Measurements from ENCODE around the gene CSKMT. TPM values are rescaled to one million over a fixed set of nuclear protein-coding genes. Genes with fewer than 3 reads are reported as not detected.

The CSKMT gene
- total and polyA plus RNA-seq, 10 of the 15 experiments (the other 5 are each of a cell fraction or from before 2014, with no cell fraction given) = 7.0 to 213 (median 21.6) TPM

GRCh38 chr11:62621567-62622470 is 43.3 kb upstream of the CSKMT start, which contains the start of gene B3GAT3 (continued):
- TF ChIP-seq RB1 (IDR thresholded peaks at IDR 0.05; ENCODE audit: borderline replicate concordance) (peak; percentile 83; the same call in 1 of the 2 replicates), STAT3 (IDR thresholded peaks at IDR 0.05; ENCODE audit: low read depth, low read length) (no peak), IRF3 (IDR thresholded peaks at IDR 0.05) (no peak), NBN (IDR thresholded peaks at IDR 0.05) (peak; percentile 100), PAX8 (IDR thresholded peaks at IDR 0.05) (no peak), E4F1 (IDR thresholded peaks at IDR 0.05; ENCODE audit: borderline replicate concordance, partially characterized antibody) (peak; percentile 80), SKIL (IDR thresholded peaks at IDR 0.05; ENCODE audit: low read depth, poor library complexity, severe bottlenecking) (no peak), TARDBP (IDR thresholded peaks at IDR 0.05; ENCODE audit: borderline replicate concordance) (no peak), SUPT20H (IDR thresholded peaks at IDR 0.05; ENCODE audit: borderline replicate concordance, control insufficient read depth, low read depth, low read length) (no peak), CEBPB (IDR thresholded peaks at IDR 0.05; ENCODE audit: borderline replicate concordance in 1 of 2, low read depth in 2 of 2, low read length in 2 of 2) (no peak), HDGF (IDR thresholded peaks at IDR 0.05) (peak; percentile 96), EGR1 (IDR thresholded peaks at IDR 0.05; ENCODE audit: borderline replicate concordance in 1 of 2, low read depth in 2 of 2, low read length in 2 of 2) (peak; percentile 43 to 59), GABPA (IDR thresholded peaks at IDR 0.05; ENCODE audit: low read depth) (peak; percentile 95), ZNF207 (IDR thresholded peaks at IDR 0.05; ENCODE audit: borderline replicate concordance) (peak; percentile 16; the same call in 1 of the 2 replicates), MXI1 (IDR thresholded peaks at IDR 0.05; ENCODE audit: low read depth, low read length) (peak; percentile 99), CEBPZ (IDR thresholded peaks at IDR 0.05; ENCODE audit: low read depth, low read length) (no peak)
